K562 (cell line): ENCODE data around the gene RNF41. TPM values are rescaled to one million over a fixed set of nuclear protein-coding genes. Genes with fewer than 3 reads are reported as not detected.

Experiments used
- BMI1 ChIP-seq: fragments of 150-350 bp; IDR thresholded peaks from 2 replicates; pipeline ENCODE4 v1.6.1; 2014; ENCODE audit warnings: low read length
- BRF1 ChIP-seq: IDR thresholded peaks from 3 replicates; pipeline ENCODE4 v1.6.1; 2011; ENCODE audit warnings: borderline replicate concordance, mild to moderate bottlenecking; ENCODE audit not compliant: insufficient read length; ENCODE audit errors: extremely low read depth
- CBX8 ChIP-seq: fragments of 200-600 bp; sonication (generic); IDR thresholded peaks from 2 replicates; pipeline ENCODE4 v1.6.1; 2012; ENCODE audit warnings: borderline replicate concordance, mixed run types, low read depth, mild to moderate bottlenecking, moderate library complexity, mixed read lengths, low read length, control low read depth, inconsistent platforms; ENCODE audit not compliant: poor library complexity, severe bottlenecking; ENCODE audit errors: extremely low read depth
- E2F6 ChIP-seq, 2 experiments: IDR thresholded peaks; 2 replicates each; pipeline ENCODE4 v1.6.1; 2011; ENCODE audit warnings: borderline replicate concordance in 1 of 2, control low read depth in 1 of 2, low read depth in 1 of 2, low read length in 1 of 2, mild to moderate bottlenecking in 1 of 2, mixed read lengths in 1 of 2, moderate library complexity in 1 of 2; ENCODE audit not compliant: insufficient read depth in 1 of 2, insufficient read length in 1 of 2, poor library complexity in 1 of 2, severe bottlenecking in 1 of 2; ENCODE audit errors: extremely low read depth in 1 of 2
- ETS1 ChIP-seq: conservative IDR thresholded peaks from 2 replicates; pipeline ENCODE4 v1.6.1; 2011; ENCODE audit warnings: low read depth, mild to moderate bottlenecking, low read length; ENCODE audit not compliant: control insufficient read depth
- HMG20A ChIP-seq: fragments of 450-650 bp; formaldehyde crosslinking; conservative IDR thresholded peaks from 2 replicates; pipeline ENCODE4 v1.4.0; 2020; ENCODE audit warnings: mild to moderate bottlenecking, mixed read lengths
- NELFE ChIP-seq: IDR thresholded peaks from 2 replicates; pipeline ENCODE4 v1.6.1; 2011; ENCODE audit warnings: mild to moderate bottlenecking; ENCODE audit not compliant: insufficient read depth, insufficient read length
- NEUROD1 ChIP-seq: fragments of 150-350 bp; IDR thresholded peaks from 2 replicates; pipeline ENCODE4 v1.6.1; 2014; ENCODE audit warnings: borderline replicate concordance, low read length, low read depth; ENCODE audit not compliant: partially characterized antibody
- NR2C1 ChIP-seq, 2 experiments: fragments of 450-650 bp; IDR thresholded peaks; 2 replicates each; pipeline ENCODE4 v1.6.1; 2017; ENCODE audit warnings: mild to moderate bottlenecking in 2 of 2, antibody characterized with exemption in 1 of 2, inconsistent platforms in 1 of 2, missing compliant biosample characterization in 1 of 2, missing genetic modification characterization in 1 of 2
- SMAD2 ChIP-seq: fragments of 150-350 bp; IDR thresholded peaks from 2 replicates; pipeline ENCODE4 v1.6.1; 2014; ENCODE audit warnings: low read depth, mild to moderate bottlenecking, low read length
- ZBTB8A ChIP-seq: fragments of 450-650 bp; IDR thresholded peaks from 2 replicates; pipeline ENCODE4 v1.6.1; 2018; ENCODE audit warnings: mild to moderate bottlenecking, moderate library complexity; ENCODE audit not compliant: partially characterized antibody
- ZNF318 ChIP-seq, 2 experiments: fragments of 450-650 bp; IDR thresholded peaks; 2 replicates each; pipeline ENCODE4 v1.6.1; 2016; ENCODE audit warnings: mild to moderate bottlenecking in 2 of 2, borderline replicate concordance in 1 of 2, low read depth in 1 of 2, moderate library complexity in 1 of 2
- ZNF41 ChIP-seq: fragments of 250-450 bp; sonication (Bioruptor Pico); conservative IDR thresholded peaks from 2 replicates; pipeline ENCODE4 v1.4.0; 2020; ENCODE audit warnings: mild to moderate bottlenecking
- polyA plus RNA-seq, 8 experiments: library from polyadenylated mRNA; depleted of rRNA in 4 of 8; stranded (reverse) in 5 of 8; unstranded in 3 of 8; fragments of >200 nt; fragmentation: Nextera tagmentation in 2 of 8; fragmentation: Illumina TruSeq in 1 of 8; extraction: Ambion mirVana in 2 of 8; extraction: Trizol in 1 of 8; gene quantifications; 2 replicates each; pipeline versions ENCODE4 v1.2.1 to v1.2.3, GENCODE V29; 2011 to 2014; ENCODE audit warnings: inconsistent platforms in 1 of 8, missing spikeins in 1 of 8
- total RNA-seq, 7 experiments: library from RNA; depleted of rRNA in 6 of 7; stranded (reverse); fragments of >200 nt in 6 of 7; fragmentation: Illumina TruSeq in 2 of 7; extraction: Trizol in 2 of 7; gene quantifications; 2 replicates each; pipeline versions ENCODE4 v1.2.1 to v1.2.3, GENCODE V29; 2011 to 2021; ENCODE audit warnings: low replicate concordance in 1 of 7

The RNF41 gene
- total and polyA plus RNA-seq, 9 of the 15 experiments (the other 6 are each of a cell fraction or from before 2014, with no cell fraction given) = 28.2 to 46.8 (median 33.8) TPM

GRCh38 chr12:56158029-56158925, 63.4 kb downstream of the RNF41 start, which contains the start of gene MYL6 (continued):
- TF ChIP-seq ZNF318 (IDR thresholded peaks at IDR 0.05; ENCODE audit: borderline replicate concordance in 1 of 2, low read depth in 1 of 2) (peak in 1 of 2 experiments; percentile 24; a peak in 1 of 4 replicates), HMG20A (CRISPR knock-in tag) (no peak), NR2C1 (IDR thresholded peaks at IDR 0.05) (peak; percentile 94), NR2C1 (tag; IDR thresholded peaks at IDR 0.05) (peak; percentile 91), CBX8 (no peak), ZNF41 (CRISPR knock-in tag) (no peak), E2F6 (IDR thresholded peaks at IDR 0.05; ENCODE audit: borderline replicate concordance in 1 of 2, extremely low read depth in 1 of 2, insufficient read depth in 1 of 2, insufficient read length in 1 of 2, low read depth in 1 of 2, low read length in 1 of 2, poor library complexity in 1 of 2, severe bottlenecking in 1 of 2) (no peak), BMI1 (no peak), SMAD2 (no peak), ZBTB8A (no peak), NEUROD1 (peak; percentile 36), NELFE (no peak), BRF1 (no peak), ETS1 (0 out of 2 replicates have a peak, but pooled peaks have one; percentile 16)
